Suprapubic skin (tissue), 4 donors: ENCODE data around the gene MT1A. TPM values are rescaled to one million over a fixed set of nuclear protein-coding genes. Genes with fewer than 3 reads are reported as not detected.
A peak's percentile ranks its signal among the peaks of the same experiment; 100 is the strongest.

Experiments
- DNase-seq, 2 donors: peaks; one replicate each; pipeline ENCODE4 v3.0.0-alpha.2; 2019; ENCODE audit warnings: low spot score in 2 of 2
- H3K27ac ChIP-seq: fragments of 200-600 bp; sonication (generic); one replicate; pipeline ENCODE4 v1.5.1; 2019
- H3K27me3 ChIP-seq: fragments of 200-600 bp; sonication (generic); one replicate; pipeline ENCODE4 v1.5.1; 2019
- H3K36me3 ChIP-seq: fragments of 200-600 bp; sonication (generic); one replicate; pipeline ENCODE4 v1.5.1; 2019
- H3K4me1 ChIP-seq: fragments of 200-600 bp; sonication (generic); one replicate; pipeline ENCODE4 v1.5.1; 2019
- H3K4me3 ChIP-seq: fragments of 200-600 bp; sonication (generic); one replicate; pipeline ENCODE4 v1.5.1; 2019; ENCODE audit warnings: mild to moderate bottlenecking
- H3K9me3 ChIP-seq: fragments of 200-600 bp; sonication (generic); one replicate; pipeline ENCODE4 v1.5.1; 2019
- CTCF ChIP-seq, 2 donors: fragments of 200-600 bp in 1 of 2; fragments of 450-650 bp in 1 of 2; sonication (generic) in 1 of 2; IDR thresholded peaks; one replicate each; pipeline ENCODE4 v1.5.1; 2016 to 2019; ENCODE audit warnings: antibody characterized with exemption in 2 of 2, mild to moderate bottlenecking in 1 of 2, moderate library complexity in 1 of 2
- EP300 ChIP-seq: sonication (generic); formaldehyde crosslinking; IDR thresholded peaks from one replicate; pipeline ENCODE4 v1.6.1; 2017; ENCODE audit warnings: antibody characterized with exemption
- POLR2A ChIP-seq, 2 donors: fragments of 450-650 bp; IDR thresholded peaks; one replicate each; pipeline ENCODE4 v1.6.1; 2017; ENCODE audit warnings: antibody characterized with exemption in 2 of 2, mild to moderate bottlenecking in 2 of 2, moderate library complexity in 2 of 2
- POLR2AphosphoS5 ChIP-seq, 3 donors: sonication (generic); formaldehyde crosslinking; IDR thresholded peaks; one replicate each; pipeline ENCODE4 v1.6.1; 2017; ENCODE audit warnings: antibody characterized with exemption in 3 of 3
- WGBS: methylation state at CpG from one replicate; pipeline ENCODE4 v1.1.5; 2018; 5-methylcytosine and 5-hydroxymethylcytosine counted together
- total RNA-seq, 4 donors: library from RNA; depleted of rRNA; stranded (reverse); fragments of >200 nt; gene quantifications; one replicate each; pipeline ENCODE4 v1.1.0, GENCODE V29; 2016

Gene MT1A
- total RNA-seq, 4 donors from 2014 or later, result 5.2 to 93.7 (median 29.4) TPM

- Histone ChIP-seq H3K9me3 (no peaks in the 10 kb centered on the region), H3K36me3 (no peaks in the 10 kb centered on the region), H3K27ac (no peak overlapping the region), H3K27me3 (no peaks in the 10 kb centered on the region), H3K4me1 (peaks cover 49% of the 10 kb centered on the region), H3K4me3 (no peak overlapping the region)
- TF ChIP-seq POLR2AphosphoS5 (IDR thresholded peaks at IDR 0.05) (no peak), EP300 (no peak), POLR2A (IDR thresholded peaks at IDR 0.05) (no peak), CTCF (IDR thresholded peaks at IDR 0.05) (no peak)
- 76% methylated on average over 4 of the region's 4 CpGs for WGBS
- no peak for DNase-seq
Observed at GRCh38 chr16:56604966-56605365, 33.5 kb upstream of the MT1A start.

- H3K4me1 ChIP-seq, result peaks cover 55% of the 10 kb centered on the region
- H3K9me3 ChIP-seq, result no peaks in the 10 kb centered on the region
- H3K36me3 ChIP-seq, result no peaks in the 10 kb centered on the region
- no peak overlapping the region for H3K4me3 ChIP-seq
- peak overlapping the region; percentile 96 for H3K27ac ChIP-seq
- 61% methylated on average over 1 of the region's 1 CpG for WGBS
- H3K27me3 ChIP-seq, result no peaks in the 10 kb centered on the region
- no peak for DNase-seq
- TF ChIP-seq POLR2AphosphoS5 (IDR thresholded peaks at IDR 0.05), result no peak
- no peak for TF ChIP-seq CTCF (IDR thresholded peaks at IDR 0.05)
- no peak for TF ChIP-seq POLR2A (IDR thresholded peaks at IDR 0.05)
- TF ChIP-seq EP300, result no peak
Observed at GRCh38 chr16:56605475-56605874, 33.0 kb upstream of the MT1A start.

GRCh38 chr16:56606071-56606475 lies 32.4 kb upstream of the MT1A start:
- Histone ChIP-seq H3K9me3 (no peaks in the 10 kb centered on the region), H3K4me3 (no peak overlapping the region), H3K36me3 (no peaks in the 10 kb centered on the region), H3K4me1 (peaks cover 60% of the 10 kb centered on the region), H3K27ac (peak overlapping the region; percentile 96), H3K27me3 (no peaks in the 10 kb centered on the region)
- 33% methylated on average over 3 of the region's 3 CpGs for WGBS
- peak in 1 of 2 donors; percentile 87 for DNase-seq
- TF ChIP-seq EP300, result no peak
- no peak for TF ChIP-seq POLR2A (IDR thresholded peaks at IDR 0.05)
- TF ChIP-seq POLR2AphosphoS5 (IDR thresholded peaks at IDR 0.05), result no peak
- TF ChIP-seq CTCF (IDR thresholded peaks at IDR 0.05), result no peak

- peaks cover 66% of the 10 kb centered on the region for H3K4me1 ChIP-seq
- H3K27ac ChIP-seq, result peak overlapping the region; percentile 96
- no peaks in the 10 kb centered on the region for H3K36me3 ChIP-seq
- no peaks in the 10 kb centered on the region for H3K27me3 ChIP-seq
- no peak for TF ChIP-seq POLR2AphosphoS5 (IDR thresholded peaks at IDR 0.05)
- TF ChIP-seq CTCF (IDR thresholded peaks at IDR 0.05), result no peak
- TF ChIP-seq POLR2A (IDR thresholded peaks at IDR 0.05), result no peak
- TF ChIP-seq EP300, result no peak
- no peaks in the 10 kb centered on the region for H3K9me3 ChIP-seq
- no peak for DNase-seq
- WGBS, result 17% methylated on average over 8 of the region's 8 CpGs
- peak overlapping the region; percentile 73 for H3K4me3 ChIP-seq
Observed at GRCh38 chr16:56606476-56607108, 31.9 kb upstream of the MT1A start.

- peak overlapping the region; percentile 96 for H3K27ac ChIP-seq
- peak overlapping the region; percentile 73 for H3K4me3 ChIP-seq
- peak; percentile 95 to 96 for DNase-seq
- no peaks in the 10 kb centered on the region for H3K27me3 ChIP-seq
- peaks cover 67% of the 10 kb centered on the region for H3K4me1 ChIP-seq
- TF ChIP-seq POLR2A (IDR thresholded peaks at IDR 0.05) (peak in 1 of 2 donors; percentile 33), EP300 (peak; percentile 88), POLR2AphosphoS5 (IDR thresholded peaks at IDR 0.05) (peak; percentile 92 to 99 (median 94)), CTCF (IDR thresholded peaks at IDR 0.05) (no peak)
- no peaks in the 10 kb centered on the region for H3K9me3 ChIP-seq
- WGBS, result 41% methylated on average over 11 of the region's 14 CpGs
- no peaks in the 10 kb centered on the region for H3K36me3 ChIP-seq
Observed at GRCh38 chr16:56607109-56607618, 31.3 kb upstream of the MT1A start.
